Frontal cortex (tissue), 4 donors: ENCODE measurements around the gene KLHDC10. TPM values are rescaled to one million over a fixed set of nuclear protein-coding genes. Genes with fewer than 3 reads are reported as not detected.
A peak's percentile ranks its signal among the peaks of the same experiment; 100 is the strongest.
"Not testable (repeated sequence)": the region's sequence is repeated elsewhere in the genome, so short reads cannot be mapped to it uniquely, and the experiment has no call there.

Experiments used
- DNase-seq, 2 donors: peaks; one replicate each; pipeline ENCODE4 v3.0.0; 2012; ENCODE audit warnings: low spot score in 2 of 2
- FAIRE-seq: peaks from 2 replicates; lab custom pipeline; 2012; peaks lifted over from hg19 to GRCh38; lab: Jason Lieb, UNC
- total RNA-seq: library from RNA; depleted of rRNA; stranded (reverse); fragments of >200 nt; gene quantifications from one replicate; pipeline ENCODE4 v1.2.3, GENCODE V29; 2014
- donor health status: control.
- donor health status: control.
- donor health status: control.

Gene KLHDC10
- total RNA-seq, 1 donor from 2014 or later = 99.1 TPM

- DNase-seq = peak; percentile 62 to 65
- no peak for FAIRE-seq
These were observed 1.6 kb downstream of the KLHDC10 start for GRCh38 chr7:130071701-130072622.

- no peak for DNase-seq
- no peak for FAIRE-seq
These were observed 9.6 kb downstream of the KLHDC10 start for GRCh38 chr7:130079846-130080394.

- not testable (repeated sequence) for DNase-seq
These were observed 13.2 kb downstream of the KLHDC10 start for GRCh38 chr7:130083497-130083896.

GRCh38 chr7:130084037-130084875, 13.9 kb downstream of the KLHDC10 start:
- FAIRE-seq (no peak), DNase-seq (no peak)

More at GRCh38 chr7:130083497-130083896, 13.2 kb downstream of the KLHDC10 start:
- not testable (repeated sequence) for FAIRE-seq

- FAIRE-seq, DNase-seq: not testable (repeated sequence)
These were observed 14.9 kb downstream of the KLHDC10 start for GRCh38 chr7:130085235-130085634.

- no peak for FAIRE-seq
- no peak for DNase-seq
These were observed 16.6 kb downstream of the KLHDC10 start for GRCh38 chr7:130086938-130087337.

- FAIRE-seq (no peak), DNase-seq (no peak)
These were observed 17.0 kb downstream of the KLHDC10 start for GRCh38 chr7:130087364-130087763.

GRCh38 chr7:130090745-130091532, 20.6 kb downstream of the KLHDC10 start:
- FAIRE-seq (no peak), DNase-seq (no peak)

GRCh38 chr7:130091999-130092398, 21.7 kb downstream of the KLHDC10 start:
- no peak for FAIRE-seq
- no peak for DNase-seq

GRCh38 chr7:130092598-130092997, 22.3 kb downstream of the KLHDC10 start:
- DNase-seq = no peak
- no peak for FAIRE-seq

GRCh38 chr7:130095812-130096211, 25.5 kb downstream of the KLHDC10 start:
- no peak for FAIRE-seq
- no peak for DNase-seq

- no peak for FAIRE-seq
- DNase-seq = no peak
These were observed 26.0 kb downstream of the KLHDC10 start for GRCh38 chr7:130096243-130096827.

GRCh38 chr7:130099331-130099730, 29.0 kb downstream of the KLHDC10 start:
- no peak for FAIRE-seq

GRCh38 chr7:130102588-130102987, 32.3 kb downstream of the KLHDC10 start:
- FAIRE-seq (no peak), DNase-seq (no peak)

More at GRCh38 chr7:130099331-130099730, 29.0 kb downstream of the KLHDC10 start:
- no peak for DNase-seq

GRCh38 chr7:130107949-130108674, 37.8 kb downstream of the KLHDC10 start:
- DNase-seq (no peak), FAIRE-seq (no peak)

- DNase-seq (no peak), FAIRE-seq (no peak)
These were observed 38.5 kb downstream of the KLHDC10 start for GRCh38 chr7:130108809-130109208.

- FAIRE-seq (no peak), DNase-seq (no peak)
These were observed 41.8 kb downstream of the KLHDC10 start for GRCh38 chr7:130112093-130112492.

- no peak for DNase-seq
- no peak for FAIRE-seq
These were observed 42.5 kb downstream of the KLHDC10 start for GRCh38 chr7:130112662-130113425.
